MCF 10A (cell line): ENCODE data around the gene UEVLD. TPM values are rescaled to one million over a fixed set of nuclear protein-coding genes. Genes with fewer than 3 reads are reported as not detected.
"Not testable (repeated sequence)": the region's sequence is repeated elsewhere in the genome, so short reads cannot be mapped to it uniquely, and the experiment has no call there.

Experiments used
- BruUV-seq: library from RNA; stranded (reverse); fragments of 400-500 nt; replicated peaks from 2 replicates; lab custom pipeline; 2021; lab: Mats Ljungman, UMichigan
- CTCF ChIA-PET: fragments of 300-600 bp; sonication (Branson Sonifier 250); formaldehyde crosslinking; extraction: SDS; loops from one replicate; lab custom pipeline; 2021; ENCODE audit warnings: antibody characterized with exemption, inconsistent platforms; lab: Yijun Ruan, JAX
- POLR2A ChIA-PET: fragments of 300-600, 350-650 bp; sonication (Branson Sonifier 250); formaldehyde crosslinking; extraction: SDS; loops from one replicate; lab custom pipeline; 2020; ENCODE audit warnings: antibody characterized with exemption, inconsistent platforms; lab: Yijun Ruan, JAX
- DNase-seq: peaks from one replicate; pipeline ENCODE4 v3.0.0-alpha.2; 2018; ENCODE audit not compliant: unreplicated experiment
- H3K27ac Mint-ChIP-seq: one replicate; pipeline ENCODE4 v1.8.0; 2022; ENCODE audit warnings: mild to moderate bottlenecking, low read depth, mixed read lengths; ENCODE audit not compliant: unreplicated experiment
- H3K27me3 Mint-ChIP-seq: one replicate; pipeline ENCODE4 v1.8.0; 2022; ENCODE audit warnings: mixed read lengths; ENCODE audit not compliant: insufficient read depth, unreplicated experiment
- H3K36me3 Mint-ChIP-seq: one replicate; pipeline ENCODE4 v1.8.0; 2022; ENCODE audit warnings: mild to moderate bottlenecking, moderate library complexity, mixed read lengths; ENCODE audit not compliant: insufficient read depth, unreplicated experiment
- H3K4me1 Mint-ChIP-seq: one replicate; pipeline ENCODE4 v1.8.0; 2022; ENCODE audit warnings: mixed read lengths; ENCODE audit not compliant: insufficient read depth, unreplicated experiment
- H3K4me3 Mint-ChIP-seq: one replicate; pipeline ENCODE4 v1.8.0; 2022; ENCODE audit warnings: mild to moderate bottlenecking, moderate library complexity, mixed read lengths; ENCODE audit not compliant: unreplicated experiment
- H3K9me3 Mint-ChIP-seq: one replicate; pipeline ENCODE4 v1.8.0; 2022; ENCODE audit warnings: mixed read lengths; ENCODE audit not compliant: unreplicated experiment
- CTCF ChIP-seq: fragments of 200-600 bp; IDR thresholded peaks from one replicate; pipeline ENCODE4 v1.8.0; 2022; ENCODE audit warnings: antibody characterized with exemption, mild to moderate bottlenecking; ENCODE audit not compliant: unreplicated experiment
- intact Hi-C: fragments of 100-400 bp; cut with micrococcal nuclease; formaldehyde crosslinking; loops from 2 replicates; pipeline ENCODE4 v1.14.1; 2022
- total RNA-seq: library from RNA; stranded (reverse); gene quantifications from 2 replicates; pipeline ENCODE4 v1.2.3, GENCODE V29; 2022

The UEVLD gene
- total RNA-seq, 1 experiment from 2014 or later: 22.8 TPM

- H3K4me1 Mint-ChIP-seq: peaks cover 12% of the 10 kb centered on the region
- H3K36me3 Mint-ChIP-seq: peaks cover 19% of the 10 kb centered on the region
- DNase-seq: peak; percentile 23
- H3K27me3 Mint-ChIP-seq: no peaks in the 10 kb centered on the region
- no peak for TF ChIP-seq CTCF
- no peaks in the 10 kb centered on the region for H3K9me3 Mint-ChIP-seq
- no TSS peak for BruUV-seq
- ChIA-PET POLR2A (interaction anchor here (0.5 to 1.9 kb wide), 18 partner anchors 8 to 1442 kb away, joined by 3 to 18 read pairs (median 3); partner anchors contain the start of genes SPTY2D1 and TSG101), CTCF (interaction anchor here (0.5 to 1.3 kb wide), 5 partner anchors 8 to 203 kb away, joined by 3 to 4 read pairs (median 4); no protein-coding TSS in a partner anchor)
- no peak overlapping the region for H3K4me3 Mint-ChIP-seq
- peak overlapping the region; percentile 23 for H3K27ac Mint-ChIP-seq
- intact Hi-C loops: no loop called here
Observed at GRCh38 chr11:18594999-18595749, 6.6 kb upstream of the UEVLD start.

GRCh38 chr11:18594088-18594487, 5.6 kb upstream of the UEVLD start:
- H3K27me3 Mint-ChIP-seq, H3K27ac Mint-ChIP-seq, DNase-seq, intact Hi-C loops, H3K9me3 Mint-ChIP-seq, BruUV-seq, H3K4me3 Mint-ChIP-seq: not testable (repeated sequence)
- Mint-ChIP-seq H3K4me1 (peaks cover 12% of the 10 kb centered on the region), H3K36me3 (peaks cover 19% of the 10 kb centered on the region)
- CTCF ChIA-PET: interaction anchor here (1.0 kb wide), 2 partner anchors 9 to 54 kb away, joined by 3 read pairs; no protein-coding TSS in a partner anchor
- POLR2A ChIA-PET: interaction anchor here (0.5 to 1.9 kb wide), 5 partner anchors 15 to 1417 kb away, joined by 3 to 18 read pairs (median 4); partner anchors contain the start of gene SPTY2D1

- TF ChIP-seq CTCF: no peak
- H3K27ac Mint-ChIP-seq: peak overlapping the region; percentile 46
- no peaks in the 10 kb centered on the region for H3K27me3 Mint-ChIP-seq
- BruUV-seq: no TSS peak
- no peak for DNase-seq
- H3K36me3 Mint-ChIP-seq: peaks cover 4% of the 10 kb centered on the region
- H3K4me3 Mint-ChIP-seq: no peak overlapping the region
- CTCF ChIA-PET: interaction anchor here (1.0 to 3.6 kb wide), 4 partner anchors 42 to 168 kb away, joined by 3 to 15 read pairs (median 4); no protein-coding TSS in a partner anchor
- intact Hi-C loops: no loop called here
- no peaks in the 10 kb centered on the region for H3K9me3 Mint-ChIP-seq
- H3K4me1 Mint-ChIP-seq: peaks cover 10% of the 10 kb centered on the region
- POLR2A ChIA-PET: interaction anchor here (0.5 to 5.7 kb wide), 5 partner anchors 42 to 1256 kb away, joined by 3 to 64 read pairs (median 5); partner anchors contain the start of genes SPTY2D1 and TSG101
Observed at GRCh38 chr11:18590571-18590970, 2.0 kb upstream of the UEVLD start.

GRCh38 chr11:18581825-18582224, 6.7 kb downstream of the UEVLD start:
- no peak for DNase-seq
- Mint-ChIP-seq H3K36me3 (peaks cover 17% of the 10 kb centered on the region), H3K9me3 (no peaks in the 10 kb centered on the region), H3K27me3 (no peaks in the 10 kb centered on the region), H3K27ac (peak overlapping the region; percentile 66), H3K4me3 (no peak overlapping the region), H3K4me1 (no peaks in the 10 kb centered on the region)
- TF ChIP-seq CTCF: no peak
- ChIA-PET CTCF (interaction anchor here (0.7 to 1.3 kb wide), 3 partner anchors 11 to 151 kb away, joined by 3 to 6 read pairs (median 3); no protein-coding TSS in a partner anchor), POLR2A (no interaction called here)
- intact Hi-C loops: no loop called here
- BruUV-seq: no TSS peak
